Activated CD8-positive, alpha-beta memory T cell treated with anti-CD3 and anti-CD28 coated beads, Interleukin-2, amount 50 U/mL, for 24 hours (primary cell): Measurements from ENCODE around the gene TRIM24.
"Not testable (repeated sequence)": the region's sequence is repeated elsewhere in the genome, so short reads cannot be mapped to it uniquely, and the experiment has no call there.

Experiments used
- DNase-seq: peaks from one replicate; pipeline ENCODE4 v3.0.0-alpha.2; 2020; ENCODE audit errors: extremely low read depth

TRIM24 gene

DNA sequence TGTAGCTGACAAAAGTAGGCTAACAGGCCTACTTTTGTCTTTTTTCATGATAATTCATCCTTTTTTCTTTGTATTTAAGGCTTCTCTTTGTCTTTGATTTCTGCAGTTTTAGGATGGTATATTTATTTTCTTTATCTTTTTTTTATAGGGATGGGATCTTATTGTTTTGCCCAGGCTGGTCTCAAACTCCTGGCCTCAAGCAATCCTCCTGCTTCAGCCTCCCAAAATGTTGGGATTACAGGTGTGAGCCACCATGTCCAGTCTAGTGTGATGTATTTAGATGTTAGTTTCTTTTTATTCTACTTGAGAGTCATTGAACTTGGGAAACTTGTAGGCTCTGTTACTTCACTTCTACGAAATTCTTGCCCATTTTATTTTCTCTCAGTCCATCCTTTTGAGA is 35.4 kb downstream of the TRIM24 start:
- DNase-seq: no peak

DNA sequence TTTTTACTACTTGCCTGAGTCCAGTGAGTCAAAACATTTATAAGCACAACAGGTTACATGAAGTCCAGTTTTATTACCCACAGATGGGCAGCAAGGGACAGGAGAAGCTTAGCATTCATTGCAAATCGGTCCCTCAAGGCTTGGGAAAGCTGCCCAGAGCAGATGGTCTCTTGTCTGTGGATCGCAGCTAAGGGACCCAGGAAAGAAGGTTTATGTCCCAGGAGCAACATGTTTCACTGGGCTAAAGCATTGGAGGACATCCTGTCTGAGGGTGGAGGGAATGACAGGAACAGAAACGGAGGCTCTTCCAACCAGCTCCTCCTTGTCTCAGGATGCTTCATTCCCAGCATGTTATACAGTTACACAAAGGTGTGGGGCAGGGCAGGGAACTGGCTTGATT is 39.3 kb downstream of the TRIM24 start:
- no peak for DNase-seq

DNA sequence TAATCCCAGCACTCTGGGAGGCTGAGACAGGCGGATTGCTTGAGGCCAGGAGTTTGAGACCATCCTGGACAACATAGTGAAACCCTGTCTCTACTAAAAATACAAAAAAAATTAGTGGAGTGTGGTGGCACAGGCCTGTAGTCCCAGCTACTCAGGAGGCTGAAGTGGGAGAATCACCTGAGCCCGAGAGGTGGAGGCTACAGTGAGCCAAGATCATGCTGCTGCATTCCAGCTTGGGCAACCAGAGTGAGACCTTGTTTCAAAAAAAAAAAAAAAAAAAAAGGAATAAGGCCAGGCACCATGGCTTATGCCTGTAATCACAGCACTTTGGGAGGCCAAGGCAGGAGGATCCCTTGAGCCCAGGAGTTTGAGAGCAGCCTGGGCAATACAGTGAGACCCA is 40.2 kb downstream of the TRIM24 start:
- DNase-seq: not testable (repeated sequence)

DNA sequence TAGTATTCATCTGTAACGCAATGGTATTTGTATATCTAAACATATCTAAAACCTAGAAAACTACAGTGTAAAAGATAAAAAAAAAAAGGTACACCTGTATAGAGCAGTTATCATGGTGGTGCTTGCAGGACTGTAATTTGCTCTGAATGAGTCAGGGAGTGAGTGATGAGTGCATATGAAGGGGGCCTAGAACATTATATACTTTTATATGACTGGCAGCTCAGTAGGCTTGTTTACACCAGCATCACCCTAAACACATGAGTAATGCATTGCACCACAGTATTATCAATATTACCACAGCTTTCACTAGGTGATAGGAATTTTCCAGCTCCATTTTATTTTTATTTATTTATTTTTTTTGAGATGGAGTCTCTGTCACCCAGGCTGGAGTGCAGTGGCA is 40.8 kb downstream of the TRIM24 start:
- no peak for DNase-seq

DNA sequence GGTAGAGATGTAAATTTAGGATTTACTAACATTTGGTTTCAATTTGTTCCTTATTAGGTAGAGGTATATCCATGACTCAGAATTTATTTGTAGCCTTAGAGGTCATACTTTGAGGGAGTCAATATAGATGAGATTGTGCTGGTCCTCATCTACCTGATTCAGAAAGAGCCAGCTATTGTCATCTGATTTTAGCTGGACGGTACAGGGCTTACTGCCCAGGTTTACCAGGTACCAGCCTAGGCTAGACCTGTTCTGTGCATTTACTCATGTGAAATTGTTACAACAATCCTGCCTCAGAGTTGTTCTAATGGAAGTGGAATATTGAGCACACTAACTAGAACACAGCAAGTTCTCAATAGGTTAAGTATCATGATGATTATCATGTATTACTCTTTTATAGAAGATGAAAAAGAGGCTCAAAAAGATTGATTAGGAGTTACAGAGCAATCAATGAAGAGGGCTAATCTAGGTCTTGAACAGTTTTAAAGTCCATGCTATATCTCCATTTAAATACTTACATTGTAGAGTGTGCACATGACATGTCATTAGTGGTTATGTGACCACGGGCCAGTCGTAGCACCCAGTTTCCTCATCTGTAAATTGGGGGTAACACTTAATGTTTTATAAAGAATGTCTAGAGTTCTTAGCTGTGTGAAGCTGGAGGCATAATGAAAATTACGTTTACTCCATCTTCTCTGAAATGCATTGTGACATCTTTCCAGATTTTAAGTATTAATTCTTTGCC is 42.1 kb downstream of the TRIM24 start:
- no peak for DNase-seq

DNA sequence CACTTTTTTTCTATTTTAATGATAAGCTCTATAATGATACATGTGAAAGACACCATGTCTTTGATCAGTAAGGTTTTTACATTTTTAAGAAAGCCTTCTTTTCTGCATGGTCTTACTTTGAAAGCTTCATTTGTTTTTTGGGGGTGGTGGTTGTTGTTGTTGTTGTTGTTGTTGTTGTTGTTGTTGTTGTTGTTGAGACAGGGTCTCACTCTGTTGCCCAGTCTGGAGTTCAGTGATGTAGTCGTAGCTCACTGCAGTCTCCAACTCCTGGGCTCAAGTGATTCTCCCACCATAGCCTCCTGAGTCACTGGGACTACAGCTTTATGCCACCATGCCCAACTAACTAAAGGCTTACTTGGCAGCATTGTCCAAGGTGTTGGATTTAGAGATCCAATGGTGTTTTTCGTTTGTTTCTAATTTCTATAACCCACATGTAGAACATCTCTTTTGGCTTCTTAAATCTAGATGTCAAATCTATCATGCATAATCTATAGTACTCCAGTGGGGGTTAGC is 45.4 kb downstream of the TRIM24 start:
- no peak for DNase-seq

DNA sequence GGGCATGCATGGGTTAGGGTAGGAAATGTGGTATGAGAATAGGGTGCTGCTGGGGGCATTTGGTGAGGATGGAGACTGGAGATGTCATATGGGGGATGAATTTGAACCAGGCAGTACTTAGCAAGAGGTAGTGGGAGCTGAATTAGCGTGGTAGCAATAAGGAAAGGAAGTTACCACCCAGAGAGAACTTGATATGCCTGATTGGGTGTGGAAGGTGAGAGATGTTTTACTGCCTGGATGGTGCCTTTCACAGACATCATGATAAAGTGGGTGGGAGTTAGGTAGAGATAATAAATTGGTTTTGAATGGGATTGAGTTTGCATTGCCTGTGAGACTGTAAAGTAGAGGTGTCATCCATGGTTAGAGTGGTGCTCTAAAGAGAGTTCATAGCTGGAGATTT is 46.7 kb downstream of the TRIM24 start:
- DNase-seq: no peak

DNA sequence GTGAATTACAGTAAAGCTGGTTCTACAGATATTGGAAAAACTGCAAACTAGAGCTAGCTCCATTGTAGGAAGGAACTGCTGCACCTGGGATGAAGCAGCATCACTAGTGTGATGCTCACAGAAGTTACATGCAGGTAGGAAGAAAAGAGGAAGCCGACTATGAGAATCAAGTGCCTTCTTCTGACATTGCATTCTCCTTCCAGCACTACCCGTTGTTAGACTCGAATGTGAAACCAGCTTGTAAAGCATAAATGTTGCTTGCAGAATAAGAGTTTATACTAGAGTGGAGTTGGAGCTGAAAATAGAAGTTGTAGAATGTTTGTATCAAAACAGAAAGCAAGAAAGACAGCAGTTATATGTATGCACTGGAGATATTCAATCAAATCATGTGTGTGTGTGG is 49.9 kb downstream of the TRIM24 start:
- no peak for DNase-seq

DNA sequence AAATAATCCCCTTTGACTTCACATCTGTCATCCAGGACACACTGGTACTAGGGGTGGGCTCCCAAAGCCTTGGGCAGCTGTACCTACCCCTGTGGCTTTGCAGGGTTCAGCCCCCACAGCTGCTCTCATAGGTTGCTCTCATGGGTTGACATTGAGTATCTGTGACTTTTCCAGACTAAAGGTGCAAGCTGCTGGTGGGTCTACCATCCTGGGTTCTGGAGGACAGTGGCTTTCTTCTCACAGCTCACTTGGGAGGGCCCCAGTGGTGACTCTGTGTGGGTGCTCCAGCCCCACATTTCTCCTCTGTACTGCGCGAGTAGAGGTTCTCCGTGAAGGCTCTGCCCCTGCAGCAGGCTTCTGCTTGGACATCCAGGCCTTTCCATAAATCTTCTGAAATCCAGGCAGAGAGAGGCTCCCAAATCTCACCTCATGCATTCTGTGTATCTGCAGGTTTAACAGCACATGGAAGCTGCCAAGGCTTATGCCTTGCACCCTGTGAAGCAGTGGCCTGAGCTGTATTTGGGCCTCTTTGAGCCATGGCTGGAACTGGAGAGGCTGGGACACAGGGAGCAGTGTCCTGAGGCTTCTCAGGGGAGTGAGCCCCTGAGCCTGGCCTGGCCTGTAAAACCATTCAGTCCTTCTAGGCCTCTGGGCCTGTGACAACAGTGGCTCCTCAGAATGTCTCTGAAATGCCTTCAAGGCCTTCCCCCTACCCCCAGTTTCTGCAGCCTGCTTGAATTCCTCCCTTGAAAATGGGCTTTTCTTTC is 52.2 kb downstream of the TRIM24 start:
- no peak for DNase-seq

DNA sequence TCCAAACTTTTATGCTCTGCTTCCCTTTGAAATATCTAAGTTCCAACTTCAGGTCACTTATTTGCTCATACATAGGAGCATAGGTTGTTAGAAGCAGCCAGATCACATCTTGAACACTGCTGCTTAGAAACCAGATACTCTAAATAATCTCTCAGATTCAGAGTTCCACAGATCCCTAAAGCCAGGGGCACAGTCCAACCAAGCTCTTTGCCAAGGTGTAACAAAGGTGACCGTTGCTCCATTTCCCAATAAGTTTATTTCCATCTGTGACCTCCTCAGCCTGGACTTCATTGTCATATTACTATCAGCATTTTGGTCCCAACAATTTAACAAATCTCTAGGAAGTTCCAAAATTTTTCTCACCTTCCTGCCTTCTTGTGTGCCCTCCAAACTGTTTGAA is 52.8 kb downstream of the TRIM24 start:
- DNase-seq: no peak

DNA sequence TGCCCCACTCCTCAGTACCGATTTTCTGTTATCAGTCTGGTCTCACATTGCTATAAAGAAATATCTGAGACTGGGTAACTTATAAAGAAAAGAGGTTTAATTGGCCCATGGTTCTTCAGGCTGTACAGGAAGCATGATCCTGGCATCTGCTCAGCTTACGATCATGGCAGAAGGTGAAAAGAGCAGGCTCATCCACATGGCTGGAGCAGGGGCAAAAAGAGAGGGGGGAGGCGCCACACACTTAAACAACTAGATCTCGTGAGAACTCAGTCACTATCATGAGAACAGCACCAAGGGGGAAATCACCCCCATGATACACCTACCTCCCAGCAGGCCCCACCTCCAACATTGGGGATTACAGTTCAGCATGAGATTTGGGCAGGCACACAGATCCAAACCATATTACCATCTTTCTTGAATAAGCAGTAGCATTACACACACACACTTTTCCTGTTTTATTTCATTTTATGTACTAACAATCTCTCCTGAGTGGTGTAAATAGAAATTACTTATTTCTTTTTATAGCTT is 53.3 kb downstream of the TRIM24 start:
- DNase-seq: no peak

DNA sequence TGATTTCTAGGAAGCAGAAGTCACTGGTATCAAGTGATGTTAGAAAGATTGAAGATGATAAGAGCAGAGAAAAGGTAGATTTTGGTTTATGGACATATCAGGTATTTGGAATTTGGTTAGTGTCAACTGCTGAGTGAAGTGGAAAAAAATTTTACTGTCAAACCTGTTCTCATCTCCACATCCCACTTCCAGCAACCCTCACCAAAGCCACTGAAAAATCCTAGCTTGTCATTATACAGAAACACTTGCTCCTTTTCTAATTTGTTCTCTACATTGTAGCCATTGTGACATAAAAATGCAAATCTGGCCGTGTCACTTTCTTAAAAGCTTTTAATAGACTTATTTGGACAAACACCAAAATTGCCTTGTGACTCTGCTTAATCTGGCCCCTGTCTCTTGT is 54.0 kb downstream of the TRIM24 start:
- no peak for DNase-seq

DNA sequence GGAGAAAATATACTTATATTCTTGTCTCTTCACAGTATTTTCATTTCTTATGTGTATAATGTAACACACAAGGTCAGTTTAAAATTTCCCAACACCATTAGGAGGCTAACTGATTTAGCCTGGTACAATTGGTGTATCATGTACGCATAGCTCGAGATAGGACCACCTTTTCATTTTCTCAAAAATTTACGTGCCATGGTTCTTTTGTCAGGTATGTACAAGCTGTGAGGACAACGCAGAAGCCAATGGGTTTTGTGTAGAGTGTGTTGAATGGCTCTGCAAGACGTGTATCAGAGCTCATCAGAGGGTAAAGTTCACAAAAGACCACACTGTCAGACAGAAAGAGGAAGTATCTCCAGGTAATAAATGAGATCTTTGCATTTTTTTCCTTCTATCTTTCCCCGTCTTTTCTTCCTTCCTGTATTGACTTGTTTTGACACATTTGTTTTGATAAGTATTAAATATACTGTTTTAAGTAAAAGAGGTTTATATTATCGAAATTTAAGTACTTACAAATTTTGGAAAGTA is 55.0 kb downstream of the TRIM24 start:
- DNase-seq: no peak

DNA sequence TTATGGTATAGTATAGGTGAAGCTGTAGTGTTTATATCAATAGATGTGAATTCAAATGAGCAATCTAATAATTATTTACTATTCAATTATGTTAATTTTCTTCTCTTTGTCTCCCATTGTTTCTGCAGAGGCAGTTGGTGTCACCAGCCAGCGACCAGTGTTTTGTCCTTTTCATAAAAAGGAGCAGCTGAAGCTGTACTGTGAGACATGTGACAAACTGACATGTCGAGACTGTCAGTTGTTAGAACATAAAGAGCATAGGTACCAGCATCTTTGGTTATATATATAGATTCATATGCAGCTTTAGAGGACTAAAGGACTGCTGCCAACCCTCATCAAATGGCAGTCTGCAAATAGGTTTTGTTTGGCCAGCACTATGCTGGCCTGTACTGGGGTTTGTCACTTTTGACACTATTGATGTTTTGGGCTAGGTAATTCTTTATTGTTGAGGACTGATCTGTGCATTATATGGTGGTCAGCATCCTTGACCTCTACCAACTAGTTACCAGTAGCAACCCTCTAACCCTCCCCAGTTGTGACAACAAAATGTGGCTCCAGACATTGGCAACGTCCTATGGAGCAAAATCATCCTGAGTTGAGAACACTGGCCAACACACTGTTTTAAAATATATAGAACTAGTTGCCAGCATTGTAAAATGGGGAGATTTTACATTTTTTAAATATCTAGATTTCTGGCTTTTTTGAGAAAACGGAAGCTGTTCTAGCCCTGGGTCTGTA is 59.2 kb downstream of the TRIM24 start:
- DNase-seq: no peak

DNA sequence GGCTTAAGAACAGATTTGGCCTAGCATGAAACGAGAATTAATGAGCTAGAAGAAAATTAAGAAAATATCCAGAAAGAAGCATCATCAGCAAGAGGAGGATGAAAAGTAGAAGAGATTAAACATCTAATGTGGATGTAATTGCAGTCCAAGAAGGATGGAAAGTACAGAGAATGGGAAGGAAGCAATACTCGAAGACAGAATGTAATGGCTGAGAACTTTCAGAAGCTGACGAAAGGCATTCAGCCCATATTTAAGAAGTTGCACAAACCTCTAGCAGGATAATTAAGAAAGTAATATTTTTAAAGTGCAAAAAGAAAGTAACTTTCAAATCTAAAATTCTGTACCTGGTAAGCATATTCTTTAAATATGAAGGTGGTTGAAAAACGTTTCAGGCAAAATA is 60.7 kb downstream of the TRIM24 start:
- DNase-seq: no peak

DNA sequence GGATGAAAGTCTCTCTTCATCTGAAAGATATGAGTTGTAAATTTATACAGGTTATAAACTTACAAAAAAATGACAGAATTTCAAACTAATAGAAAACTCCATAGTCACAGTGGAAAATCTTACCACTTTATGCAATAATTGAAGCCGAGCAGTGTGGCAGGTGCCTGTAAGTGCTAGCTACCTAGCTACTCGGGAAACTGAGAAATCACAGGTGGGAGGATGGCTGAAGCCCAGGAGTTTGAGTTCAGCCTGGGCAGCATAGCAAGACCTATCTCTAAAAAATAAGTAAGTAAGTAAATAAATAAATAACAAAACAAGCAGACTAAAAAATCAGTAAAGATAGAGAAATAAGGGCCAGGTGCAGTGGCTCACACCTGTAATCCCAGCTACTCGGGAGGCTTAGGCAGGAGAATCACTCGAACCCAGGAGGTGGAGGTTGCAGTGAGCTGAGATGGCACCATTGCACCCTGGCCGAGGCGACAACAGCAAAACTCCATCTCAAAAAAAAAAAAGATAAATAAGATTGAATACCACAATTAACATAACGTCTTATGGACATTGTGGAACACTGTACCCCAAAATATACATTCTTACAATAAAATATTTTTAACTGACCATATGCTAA is 61.9 kb downstream of the TRIM24 start:
- DNase-seq: no peak

DNA sequence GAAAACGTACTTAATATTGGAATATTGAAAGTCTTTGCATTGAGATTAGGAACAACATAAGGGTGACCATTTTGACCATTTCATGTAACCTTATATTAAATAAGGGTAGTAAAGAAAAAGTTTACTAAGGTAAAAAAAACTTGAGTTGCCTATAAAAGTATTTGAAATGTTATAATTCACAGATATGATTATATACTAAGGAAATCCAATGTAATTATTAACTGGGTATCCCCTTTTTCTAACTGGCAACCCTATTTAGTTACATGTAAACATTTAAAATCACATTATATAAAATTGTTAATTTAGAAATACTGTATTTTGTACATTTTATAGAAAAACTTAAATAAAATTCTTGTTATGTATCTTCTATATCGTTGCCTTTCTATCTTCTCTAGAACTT is 64.2 kb downstream of the TRIM24 start:
- no peak for DNase-seq

DNA sequence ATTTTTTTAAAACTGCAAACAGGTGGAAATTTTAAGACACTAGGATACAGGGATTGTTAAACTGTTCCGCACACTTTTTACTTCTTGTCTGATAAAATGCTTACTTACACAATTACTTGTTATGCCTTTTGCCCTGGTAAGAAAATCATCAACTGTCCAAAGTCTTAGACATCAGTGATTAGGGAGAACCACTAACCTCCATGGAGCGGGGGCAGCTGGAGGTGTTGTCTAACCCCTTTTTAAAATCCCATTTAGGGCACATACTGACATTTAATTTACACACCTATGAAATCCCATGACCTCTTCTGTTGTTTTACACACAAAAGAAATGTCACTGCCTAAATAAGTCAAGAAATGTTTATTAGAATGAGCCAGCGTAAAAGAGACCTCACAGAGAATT is 65.7 kb downstream of the TRIM24 start:
- DNase-seq: no peak

DNA sequence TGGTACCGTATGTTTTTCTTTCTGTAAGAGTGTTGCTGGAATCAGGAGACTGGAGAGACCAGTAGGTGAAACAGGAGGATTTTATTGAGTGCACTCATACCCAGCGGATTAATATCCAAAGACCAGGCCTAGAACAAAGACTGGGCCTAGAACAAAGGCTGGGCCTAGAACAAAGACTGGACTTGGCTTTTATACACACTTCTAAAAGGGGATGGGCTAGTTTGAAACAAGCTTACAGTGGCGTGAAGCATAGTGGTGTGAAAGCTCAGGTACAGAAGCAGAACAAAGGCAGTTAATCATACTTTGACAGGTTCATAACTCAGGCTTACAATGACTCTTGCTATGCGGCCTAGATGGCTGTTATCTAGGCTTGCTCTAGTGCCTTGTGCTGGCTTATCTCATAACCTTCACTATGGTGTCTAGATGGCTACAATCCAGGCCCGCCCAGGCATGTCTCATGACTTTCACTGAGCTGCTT is 67.7 kb downstream of the TRIM24 start:
- DNase-seq: no peak

DNA sequence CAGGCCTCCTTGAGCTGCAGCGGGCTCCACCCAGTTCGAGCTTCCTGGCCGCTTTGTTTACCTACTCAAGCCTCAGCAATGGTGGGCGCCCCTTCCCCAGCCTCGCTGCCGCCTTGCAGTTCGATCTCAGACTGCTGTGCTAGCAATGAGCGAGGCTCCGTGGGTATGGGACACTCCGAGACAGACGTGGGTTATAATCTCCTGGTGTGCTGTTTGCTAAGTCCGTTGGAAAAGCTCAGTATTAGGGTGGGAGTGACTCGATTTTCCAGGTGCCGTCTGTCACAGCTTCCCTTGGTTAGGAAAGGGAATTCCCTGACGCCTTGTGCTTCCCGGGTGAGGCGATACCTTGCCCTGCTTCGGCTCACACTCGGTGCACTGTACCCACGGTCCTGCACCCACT is 76.8 kb downstream of the TRIM24 start:
- DNase-seq: not testable (repeated sequence)

DNA sequence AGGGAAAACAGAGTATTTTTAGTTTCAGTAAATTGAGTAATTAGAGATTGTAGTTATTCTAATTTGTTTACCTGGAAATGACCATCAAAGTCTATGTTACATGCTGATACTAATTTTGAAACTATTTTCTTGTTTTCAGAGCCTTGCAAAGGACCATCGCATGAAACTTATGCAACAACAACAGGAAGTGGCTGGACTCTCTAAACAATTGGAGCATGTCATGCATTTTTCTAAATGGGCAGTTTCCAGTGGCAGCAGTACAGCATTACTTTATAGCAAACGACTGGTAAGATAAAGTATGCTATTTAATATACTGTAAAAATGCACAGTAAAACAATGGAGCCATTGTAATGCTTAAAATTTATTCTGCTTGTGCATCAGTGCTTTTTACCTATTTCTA is 78.5 kb downstream of the TRIM24 start:
- no peak for DNase-seq
